Stimulated activated CD4-positive, alpha-beta T cell treated with anti-CD3 and anti-CD28 coated beads, Interleukin-1b, Interleukin-23, amount 100 ng/mL, for 1 hour (primary cell): ENCODE measurements around the gene BPIFA3.

Source experiments
- DNase-seq, 2 donors: peaks; one replicate each; pipeline ENCODE4 v3.0.0-alpha.2; 2020; ENCODE audit warnings: low read depth in 2 of 2

The BPIFA3 gene

DNA sequence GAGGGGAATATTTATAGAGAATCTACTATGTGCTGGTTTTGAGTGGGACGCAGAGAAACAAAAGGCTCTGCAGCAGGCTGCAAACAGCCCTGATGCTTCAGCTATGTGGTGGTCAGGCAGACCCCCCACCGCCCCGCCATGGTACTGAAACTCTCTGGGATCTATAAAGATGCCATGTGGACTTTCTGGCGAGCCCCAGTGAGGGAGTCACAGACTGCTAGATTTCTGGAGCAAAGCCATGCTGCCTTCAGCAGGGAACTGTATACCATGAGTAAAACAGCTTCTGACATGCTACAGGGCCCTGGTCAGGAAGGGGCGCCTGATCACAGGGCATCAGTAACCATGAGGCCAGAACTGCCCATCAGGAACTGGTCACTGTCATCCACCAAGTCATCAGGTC lies 46.6 kb downstream of the BPIFA3 start:
- DNase-seq = no peak

DNA sequence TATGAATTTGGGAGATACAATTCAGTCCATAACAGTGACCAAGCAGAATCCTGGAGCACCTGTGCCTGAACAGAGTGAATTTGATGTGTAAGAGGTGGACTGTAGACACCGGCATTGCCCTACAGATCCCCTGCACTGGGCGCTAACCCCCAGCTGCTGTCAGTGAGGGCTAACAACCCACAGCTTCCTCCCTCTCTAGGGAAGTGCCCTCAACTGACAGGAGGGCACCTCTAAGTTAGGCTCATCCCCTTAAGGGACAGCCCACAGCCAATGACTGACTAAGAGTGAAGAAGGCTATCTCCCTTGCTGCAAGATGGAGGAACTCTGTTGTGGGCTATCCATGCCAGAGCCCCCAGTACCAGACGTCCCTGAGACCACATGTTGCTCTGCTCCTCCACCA lies 50.5 kb downstream of the BPIFA3 start:
- no peak for DNase-seq

DNA sequence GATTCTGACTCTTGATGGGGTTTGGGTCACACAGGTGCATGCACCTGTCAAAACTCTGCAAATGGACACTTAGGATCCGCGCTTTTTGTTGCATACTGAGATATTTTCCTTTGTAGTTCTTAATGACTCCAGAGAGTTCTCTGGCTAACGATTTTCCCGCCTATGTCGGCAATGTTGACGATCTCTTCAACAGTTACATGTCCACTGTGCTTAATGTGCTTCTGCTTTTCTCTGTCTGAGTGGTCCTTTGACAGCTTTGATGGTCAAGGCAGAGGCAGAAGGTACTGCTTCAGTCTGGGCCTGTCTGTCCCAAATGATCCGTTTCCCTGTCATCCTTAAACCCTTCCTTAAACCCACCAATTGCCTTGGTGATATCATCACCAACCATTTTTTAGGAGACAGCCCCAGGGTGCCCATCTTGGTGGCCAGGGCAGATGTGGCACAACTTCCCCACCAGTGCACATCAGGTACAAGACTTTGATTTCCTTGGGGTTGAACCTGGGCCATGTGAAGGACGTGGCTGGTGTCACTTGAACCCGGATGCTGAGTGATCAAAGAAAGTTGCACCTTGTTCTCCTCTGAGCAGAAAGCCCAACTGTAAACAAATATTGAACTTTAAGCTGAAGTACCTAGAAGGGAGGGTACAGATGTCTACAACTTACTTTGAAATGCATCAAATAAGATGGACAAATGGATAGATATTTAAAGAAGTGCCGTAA lies 55.2 kb downstream of the BPIFA3 start:
- no peak for DNase-seq

DNA sequence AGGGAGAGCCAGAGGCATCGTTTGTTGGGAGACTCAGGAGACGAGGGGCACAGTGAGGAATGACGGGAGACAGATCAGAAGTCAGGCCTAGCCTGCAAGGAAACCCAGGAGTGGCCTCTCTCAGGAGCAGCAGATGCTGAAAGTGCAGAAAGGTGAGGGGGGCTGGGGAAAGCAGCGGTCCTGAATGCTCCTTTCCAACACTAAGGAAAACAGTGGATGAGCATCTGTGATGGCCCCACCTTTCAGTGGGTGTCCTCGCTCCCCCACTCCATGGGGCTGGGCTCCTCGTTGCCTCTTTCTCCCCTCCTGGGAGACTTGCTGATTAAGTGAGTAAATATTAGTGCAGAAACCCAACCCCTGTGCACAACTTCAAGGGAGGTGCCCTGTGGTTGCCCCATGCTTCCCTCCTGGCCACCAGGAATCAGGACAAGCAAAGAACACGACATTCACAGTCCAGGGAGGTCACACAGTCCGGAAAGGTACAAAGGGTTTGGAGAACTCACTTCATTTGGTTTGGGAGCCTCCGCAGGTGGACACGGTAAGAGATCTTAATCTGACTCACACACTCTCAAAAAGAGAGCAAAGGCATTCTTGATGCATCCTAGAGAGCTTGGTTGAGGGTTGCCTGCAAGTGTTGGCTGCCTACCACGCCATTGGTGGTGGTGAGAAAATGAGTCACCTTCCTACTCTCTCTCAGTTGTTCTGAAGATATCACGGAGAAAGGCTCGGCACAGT lies 56.1 kb downstream of the BPIFA3 start:
- DNase-seq = no peak

DNA sequence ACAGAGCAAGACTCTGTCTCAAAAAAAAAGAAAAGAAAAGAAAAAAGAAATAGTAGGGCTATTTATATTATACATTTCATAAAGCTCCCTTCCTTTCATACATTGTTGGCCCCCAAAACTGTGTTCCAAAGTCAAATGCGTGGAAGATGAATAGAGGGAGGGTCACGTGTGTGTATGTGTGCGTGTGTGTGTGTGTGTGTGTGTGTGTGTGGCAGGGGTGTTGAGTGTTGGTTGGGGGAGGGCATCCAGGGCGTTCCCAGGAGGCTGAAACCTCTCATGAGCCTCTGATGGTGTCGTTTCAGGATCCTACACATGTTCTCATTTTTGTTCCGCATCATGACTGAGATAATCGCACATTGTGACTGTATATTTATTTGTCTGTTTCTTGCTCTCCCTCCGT lies 58.1 kb downstream of the BPIFA3 start:
- no peak for DNase-seq

DNA sequence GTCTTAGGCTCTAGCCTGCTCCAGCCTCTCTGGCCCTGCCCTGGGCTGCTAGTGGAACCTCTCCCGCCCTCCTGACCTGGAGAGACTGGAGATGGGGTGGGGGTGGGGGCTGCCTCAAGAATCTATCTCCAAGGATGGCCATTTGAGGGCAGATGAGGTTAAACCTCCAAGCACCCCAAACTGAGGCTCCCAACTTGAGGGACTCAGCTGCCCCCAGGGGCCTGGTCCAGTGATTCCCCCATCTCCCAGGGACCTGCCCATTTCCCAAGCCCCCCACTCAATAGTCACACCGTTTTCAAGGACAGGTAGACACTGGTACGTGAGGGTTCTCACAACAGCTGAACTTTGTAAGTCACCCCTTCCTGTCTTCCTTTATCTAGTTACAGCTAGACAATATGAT lies 58.7 kb downstream of the BPIFA3 start:
- no peak for DNase-seq

DNA sequence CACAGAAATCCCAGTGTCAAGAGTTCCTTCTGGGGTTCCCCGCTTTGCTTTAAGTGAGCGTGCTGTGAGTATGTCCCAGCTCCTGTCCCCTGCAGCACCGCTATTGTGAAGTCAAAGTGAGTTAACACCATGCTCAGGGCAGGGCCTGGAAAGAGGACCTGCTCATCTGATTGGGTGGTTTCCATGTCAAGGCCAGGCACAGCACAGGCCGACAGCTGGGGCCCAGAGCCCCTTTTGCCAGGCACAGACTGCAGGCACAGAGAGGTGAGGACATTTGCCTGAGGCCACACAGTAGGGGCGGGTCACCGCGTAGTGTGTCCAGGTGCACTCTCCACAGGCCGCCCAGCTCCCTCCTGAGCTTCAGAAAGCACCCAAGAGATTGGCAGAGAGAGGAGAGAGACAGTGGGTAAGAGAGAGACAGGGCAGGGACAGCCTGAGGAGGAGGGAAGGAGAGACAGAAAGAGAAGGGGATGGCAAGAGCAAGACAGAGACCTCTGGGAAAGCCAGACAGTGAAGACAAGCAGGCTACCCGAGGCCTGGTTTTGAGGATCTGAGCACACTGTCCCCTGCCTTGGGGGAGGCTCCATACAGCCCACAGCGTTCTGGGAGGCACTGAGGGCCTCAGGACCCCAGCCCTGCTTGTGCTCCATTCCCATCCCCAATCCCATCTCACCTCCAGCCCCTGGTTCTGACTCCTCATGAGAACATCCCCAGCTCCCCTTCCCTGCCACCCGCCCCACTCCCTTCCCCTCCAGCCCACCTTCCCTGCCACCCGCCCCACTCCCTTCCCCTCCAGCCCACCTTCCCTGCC lies 59.4 kb downstream of the BPIFA3 start:
- no peak for DNase-seq
